ENCODE results near the gene GAMT.
A peak's percentile ranks its signal among the peaks of the same experiment; 100 is the strongest.

GAMT gene

DNA sequence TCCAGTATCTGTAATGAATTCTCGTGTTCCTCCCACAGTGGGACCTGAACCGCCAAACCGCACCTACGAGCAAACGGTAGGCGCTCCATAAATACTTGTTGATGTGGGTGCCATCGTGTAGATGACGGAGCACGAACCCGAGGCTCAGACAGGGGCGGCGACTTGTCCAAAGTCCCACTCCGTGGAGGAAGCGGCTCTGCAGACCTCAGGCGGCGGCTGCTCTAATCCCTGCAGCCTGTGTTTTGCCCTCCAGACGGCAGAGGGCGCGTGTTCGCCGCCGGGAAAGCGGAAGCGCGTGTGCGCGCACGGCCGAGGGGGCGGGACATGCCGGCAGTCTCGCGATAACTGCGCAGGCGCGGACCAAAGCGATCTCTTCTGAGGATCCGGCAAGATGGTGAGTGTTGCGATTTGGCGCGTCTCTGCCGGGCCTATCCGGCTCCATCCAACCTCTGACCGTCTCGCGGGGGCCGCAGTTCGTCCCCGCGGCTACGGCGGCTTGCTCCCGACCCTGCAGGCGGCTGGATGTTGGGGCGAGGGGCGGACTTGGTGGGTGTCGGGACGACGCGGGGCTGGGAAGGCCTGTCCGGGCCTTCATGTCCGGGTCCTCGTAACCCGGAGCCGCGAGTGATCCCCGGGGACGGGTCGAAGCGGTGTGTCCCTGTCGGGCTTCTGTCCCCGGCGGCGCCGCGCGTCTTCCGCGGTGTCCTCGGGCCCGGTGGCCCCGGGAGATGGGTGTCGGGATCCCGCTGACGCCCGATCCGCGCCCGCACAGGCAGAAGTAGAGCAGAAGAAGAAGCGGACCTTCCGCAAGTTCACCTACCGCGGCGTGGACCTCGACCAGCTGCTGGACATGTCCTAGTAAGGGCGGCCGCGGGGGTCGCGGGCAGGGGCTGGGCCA is 36.9 kb upstream of the GAMT start, which contains the start of gene RPS15:
Gene RPS15 (plus strand): TSS at position 362 of the 898 bp plus-strand sequence. CDS start 30 bp downstream, at position 392.
- Mint-ChIP-seq H3K27me3 (no peaks in the 10 kb centered on the region), H3K4me3 (peak within 1 kb of the TSS; percentile 94), H3K4me1 (peaks cover 41% of the 10 kb centered on the region), H3K36me3 (ENCODE audit: low read depth) (peaks cover 44% of the 10 kb centered on the region), H3K9me3 (no peaks in the 10 kb centered on the region), H3K27ac (peak within 1 kb of the TSS; percentile 99)
- ATAC-seq (peak; percentile 85), DNase-seq (peak; percentile 98)

GRCh38 chr19:1437609-1438008 is 36.3 kb upstream of the GAMT start:
- peaks cover 42% of the 10 kb centered on the region for H3K36me3 Mint-ChIP-seq (ENCODE audit: low read depth)
- H3K27ac Mint-ChIP-seq: peak overlapping the region; percentile 99
- no peak for DNase-seq
- H3K4me3 Mint-ChIP-seq: peak overlapping the region; percentile 94
- no peaks in the 10 kb centered on the region for H3K9me3 Mint-ChIP-seq
- ATAC-seq: no peak
- H3K4me1 Mint-ChIP-seq: peaks cover 41% of the 10 kb centered on the region
- no peaks in the 10 kb centered on the region for H3K27me3 Mint-ChIP-seq

GRCh38 chr19:1435378-1435989 is 34.1 kb upstream of the GAMT start:
- no peak overlapping the region for H3K27ac Mint-ChIP-seq
- H3K9me3 Mint-ChIP-seq: no peaks in the 10 kb centered on the region
- peaks cover 25% of the 10 kb centered on the region for H3K4me1 Mint-ChIP-seq
- H3K36me3 Mint-ChIP-seq (ENCODE audit: low read depth): peaks cover 24% of the 10 kb centered on the region
- DNase-seq (no peak), ATAC-seq (no peak)
- no peak overlapping the region for H3K4me3 Mint-ChIP-seq
- no peaks in the 10 kb centered on the region for H3K27me3 Mint-ChIP-seq

GRCh38 chr19:1434577-1435060 is 33.3 kb upstream of the GAMT start:
- no peak for ATAC-seq
- Mint-ChIP-seq H3K4me3 (no peak overlapping the region), H3K4me1 (peaks cover 16% of the 10 kb centered on the region), H3K9me3 (no peaks in the 10 kb centered on the region), H3K27me3 (no peaks in the 10 kb centered on the region), H3K36me3 (ENCODE audit: low read depth) (peaks cover 15% of the 10 kb centered on the region), H3K27ac (no peak overlapping the region)
- no peak for DNase-seq

GRCh38 chr19:1434040-1434366 is 32.7 kb upstream of the GAMT start:
- peaks cover 9% of the 10 kb centered on the region for H3K36me3 Mint-ChIP-seq (ENCODE audit: low read depth)

GRCh38 chr19:1433119-1434039 is 32.0 kb upstream of the GAMT start:
- no peak for ATAC-seq
- H3K4me3 Mint-ChIP-seq: no peak overlapping the region
- H3K27ac Mint-ChIP-seq: no peak overlapping the region

More at GRCh38 chr19:1434040-1434366, 32.7 kb upstream of the GAMT start:
- H3K4me1 Mint-ChIP-seq: peaks cover 10% of the 10 kb centered on the region
- no peak overlapping the region for H3K27ac Mint-ChIP-seq
- no peak overlapping the region for H3K4me3 Mint-ChIP-seq
- no peak for ATAC-seq
- no peaks in the 10 kb centered on the region for H3K9me3 Mint-ChIP-seq
- DNase-seq: no peak
- no peaks in the 10 kb centered on the region for H3K27me3 Mint-ChIP-seq

GRCh38 chr19:1432507-1432887 is 31.2 kb upstream of the GAMT start:
- Mint-ChIP-seq H3K27ac (no peak overlapping the region), H3K4me1 (peaks cover under 1% of the 10 kb centered on the region), H3K27me3 (no peaks in the 10 kb centered on the region), H3K4me3 (no peak overlapping the region), H3K36me3 (ENCODE audit: low read depth) (peaks cover 8% of the 10 kb centered on the region), H3K9me3 (no peaks in the 10 kb centered on the region)
- no peak for ATAC-seq
- no peak for DNase-seq

More at GRCh38 chr19:1433119-1434039, 32.0 kb upstream of the GAMT start:
- Mint-ChIP-seq H3K36me3 (ENCODE audit: low read depth) (peaks cover 8% of the 10 kb centered on the region), H3K9me3 (no peaks in the 10 kb centered on the region), H3K4me1 (peaks cover 9% of the 10 kb centered on the region), H3K27me3 (no peaks in the 10 kb centered on the region)
- no peak for DNase-seq

DNA sequence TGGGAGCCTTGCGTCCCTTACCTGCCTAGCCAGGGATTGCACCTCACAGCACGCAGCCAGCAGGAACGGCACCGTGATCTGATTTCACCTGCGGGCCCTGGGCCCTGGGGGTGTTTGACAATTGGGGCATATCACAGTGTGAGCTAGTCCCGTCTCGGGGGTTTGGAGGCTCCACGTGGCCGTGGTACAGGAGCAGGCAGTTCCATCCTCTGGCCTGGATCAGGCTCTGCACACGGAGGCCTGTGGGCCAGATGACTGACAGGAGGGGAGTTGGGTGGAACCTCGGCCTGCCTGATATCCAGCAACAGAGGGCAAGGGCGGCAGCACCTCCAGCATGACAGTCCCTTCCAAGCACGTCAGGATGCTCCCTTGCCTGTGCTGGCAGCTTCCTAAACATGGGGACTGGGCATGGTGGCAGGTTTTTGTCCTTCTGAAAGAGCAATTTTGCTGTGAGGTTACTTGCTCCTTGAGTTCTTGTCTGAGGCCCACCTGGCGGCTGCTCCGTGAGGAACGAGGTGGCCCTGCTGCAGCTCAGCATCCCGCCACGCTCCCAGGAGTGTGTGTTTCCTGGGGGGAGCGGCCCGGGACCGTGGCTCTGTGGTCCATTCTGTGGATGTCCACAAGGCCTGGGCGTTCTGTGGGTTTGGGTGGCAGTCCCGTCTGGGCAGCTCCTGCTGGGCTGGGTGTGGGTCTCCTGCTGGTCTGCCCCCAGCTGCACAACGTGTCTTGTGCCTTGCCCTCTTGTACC is 30.6 kb upstream of the GAMT start:
- Mint-ChIP-seq H3K4me1 (no peaks in the 10 kb centered on the region), H3K27ac (no peak overlapping the region), H3K36me3 (ENCODE audit: low read depth) (peaks cover 8% of the 10 kb centered on the region), H3K27me3 (no peaks in the 10 kb centered on the region), H3K9me3 (no peaks in the 10 kb centered on the region), H3K4me3 (no peak overlapping the region)
- ATAC-seq (no peak), DNase-seq (no peak)

GRCh38 chr19:1430246-1430645 is 28.9 kb upstream of the GAMT start:
- DNase-seq (no peak), ATAC-seq (no peak)
- Mint-ChIP-seq H3K4me3 (no peak overlapping the region), H3K36me3 (ENCODE audit: low read depth) (peaks cover 15% of the 10 kb centered on the region), H3K27ac (no peak overlapping the region), H3K9me3 (no peaks in the 10 kb centered on the region), H3K27me3 (no peaks in the 10 kb centered on the region), H3K4me1 (no peaks in the 10 kb centered on the region)

- no peak for DNase-seq
- Mint-ChIP-seq H3K27ac (no peak overlapping the region), H3K9me3 (no peaks in the 10 kb centered on the region), H3K4me1 (no peaks in the 10 kb centered on the region), H3K27me3 (no peaks in the 10 kb centered on the region), H3K4me3 (no peak overlapping the region), H3K36me3 (ENCODE audit: low read depth) (peaks cover 19% of the 10 kb centered on the region)
- no peak for ATAC-seq
These were observed 28.4 kb upstream of the GAMT start for GRCh38 chr19:1429750-1430149.

GRCh38 chr19:1428738-1429391 is 27.5 kb upstream of the GAMT start:
- peaks cover 22% of the 10 kb centered on the region for H3K36me3 Mint-ChIP-seq (ENCODE audit: low read depth)
- ATAC-seq: no peak
- no peak for DNase-seq
- H3K9me3 Mint-ChIP-seq: no peaks in the 10 kb centered on the region
- no peaks in the 10 kb centered on the region for H3K27me3 Mint-ChIP-seq
- no peak overlapping the region for H3K4me3 Mint-ChIP-seq
- no peaks in the 10 kb centered on the region for H3K4me1 Mint-ChIP-seq
- H3K27ac Mint-ChIP-seq: no peak overlapping the region

DNA sequence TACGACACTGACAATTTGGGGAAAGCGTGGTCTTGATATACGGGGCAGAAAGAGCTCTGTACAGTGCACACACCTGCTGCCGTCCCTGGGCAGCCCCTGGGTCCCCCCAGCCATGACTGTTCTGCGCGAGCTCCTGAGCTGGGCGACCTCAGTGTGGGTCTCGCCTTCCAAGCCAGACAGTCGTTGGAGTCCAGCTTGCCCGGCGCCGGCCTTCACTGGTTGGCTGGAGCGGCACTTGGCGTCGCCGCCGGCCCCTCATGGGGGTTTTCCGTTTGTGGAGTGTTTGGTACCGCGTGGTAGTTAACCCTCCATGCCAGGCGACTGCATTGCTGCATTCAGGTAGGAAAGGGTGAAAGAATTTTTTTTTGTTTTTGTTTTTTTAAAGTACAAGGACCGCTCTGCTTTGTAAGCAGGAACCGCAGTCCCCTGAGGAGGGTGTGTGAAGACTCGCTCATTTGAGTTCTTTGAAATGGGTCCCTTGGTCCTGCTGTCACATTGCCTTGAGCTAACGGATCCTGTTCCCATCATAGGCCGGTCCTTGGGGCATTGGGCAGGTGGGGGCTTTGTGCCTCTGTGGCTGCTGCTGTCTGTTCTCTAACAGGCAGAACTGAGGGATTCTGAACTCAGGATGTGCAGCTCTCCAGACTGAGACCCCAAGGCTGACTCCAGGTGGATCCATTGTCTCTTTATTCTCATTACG is 26.0 kb upstream of the GAMT start:
- ATAC-seq (no peak), DNase-seq (no peak)
- Mint-ChIP-seq H3K9me3 (no peaks in the 10 kb centered on the region), H3K36me3 (ENCODE audit: low read depth) (peaks cover 30% of the 10 kb centered on the region), H3K27me3 (no peaks in the 10 kb centered on the region), H3K27ac (no peak overlapping the region), H3K4me1 (no peaks in the 10 kb centered on the region), H3K4me3 (no peak overlapping the region)

- Mint-ChIP-seq H3K4me1 (no peaks in the 10 kb centered on the region), H3K9me3 (no peaks in the 10 kb centered on the region), H3K27me3 (no peaks in the 10 kb centered on the region), H3K36me3 (ENCODE audit: low read depth) (peaks cover 32% of the 10 kb centered on the region), H3K27ac (no peak overlapping the region), H3K4me3 (no peak overlapping the region)
- no peak for ATAC-seq
- no peak for DNase-seq
These were observed 25.4 kb upstream of the GAMT start for GRCh38 chr19:1426736-1427135.
